ENCODE data around the gene MAP3K14. TPM values are rescaled to one million over a fixed set of nuclear protein-coding genes. Genes with fewer than 3 reads are reported as not detected.

Gene MAP3K14
- total RNA-seq, 2 experiments from 2014 or later, result 25.9 to 33.7 TPM

DNA sequence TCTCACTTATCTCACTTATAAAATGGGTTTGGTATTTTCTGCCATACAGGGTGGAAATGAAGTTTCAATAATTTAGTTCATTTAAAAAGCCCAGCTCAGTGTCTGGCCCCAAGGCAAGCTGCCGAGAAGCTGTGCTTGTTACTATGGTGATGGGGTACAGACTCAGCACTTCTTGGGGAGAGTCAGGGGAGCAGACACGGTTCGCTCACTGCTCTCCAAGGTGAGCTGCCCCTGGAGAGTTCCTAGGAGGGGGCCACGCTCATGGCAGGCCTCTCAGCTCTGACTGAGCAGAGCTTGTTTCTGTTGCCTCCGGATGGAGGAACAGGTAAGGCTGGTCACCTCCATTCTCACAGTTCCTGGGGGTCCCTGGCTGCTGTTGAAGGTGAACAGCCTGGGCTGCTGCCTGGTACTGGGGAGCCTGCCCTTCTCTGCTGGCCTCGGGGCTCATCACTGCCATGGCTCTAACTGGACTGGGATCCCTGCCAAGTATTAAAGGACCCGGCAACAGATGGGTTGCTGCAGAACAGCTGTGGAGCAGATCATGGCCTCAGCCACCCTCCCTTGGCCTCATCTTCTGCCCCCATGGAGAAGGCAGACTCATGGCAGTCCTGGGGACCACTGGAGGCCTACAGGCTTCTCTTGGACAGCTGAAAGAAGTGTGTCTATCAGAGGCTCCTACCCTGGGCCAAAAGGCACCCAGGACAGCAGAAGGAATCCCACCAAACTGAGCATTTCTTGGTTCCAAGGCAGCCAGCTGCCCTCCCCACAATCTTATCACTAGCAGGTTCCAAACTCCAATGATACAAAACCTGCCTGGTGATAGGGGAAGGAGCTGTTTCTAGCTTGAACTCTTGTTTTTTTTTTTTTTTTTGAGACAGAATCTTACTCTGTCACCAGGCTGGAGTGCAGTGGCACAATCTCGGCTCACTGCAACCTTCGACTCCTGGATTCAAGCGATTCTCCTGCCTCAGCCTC is 29.0 kb downstream of the MAP3K14 start:
- no peak overlapping the region for H3K27ac Mint-ChIP-seq
- H3K27me3 Mint-ChIP-seq, result no peaks in the 10 kb centered on the region
- H3K4me1 Mint-ChIP-seq, result peaks cover 36% of the 10 kb centered on the region
- no peak for ATAC-seq (ENCODE audit: low read depth)
- peaks cover 23% of the 10 kb centered on the region for H3K36me3 Mint-ChIP-seq
- no peak for DNase-seq
- no peak overlapping the region for H3K4me3 Mint-ChIP-seq
- H3K9me3 Mint-ChIP-seq, result no peaks in the 10 kb centered on the region
- POLR2A ChIA-PET, result interaction anchor here (1.6 kb wide), 2 partner anchors 12 to 29 kb away, joined by 4 to 5 read pairs; partner anchors contain the start of gene MAP3K14

DNA sequence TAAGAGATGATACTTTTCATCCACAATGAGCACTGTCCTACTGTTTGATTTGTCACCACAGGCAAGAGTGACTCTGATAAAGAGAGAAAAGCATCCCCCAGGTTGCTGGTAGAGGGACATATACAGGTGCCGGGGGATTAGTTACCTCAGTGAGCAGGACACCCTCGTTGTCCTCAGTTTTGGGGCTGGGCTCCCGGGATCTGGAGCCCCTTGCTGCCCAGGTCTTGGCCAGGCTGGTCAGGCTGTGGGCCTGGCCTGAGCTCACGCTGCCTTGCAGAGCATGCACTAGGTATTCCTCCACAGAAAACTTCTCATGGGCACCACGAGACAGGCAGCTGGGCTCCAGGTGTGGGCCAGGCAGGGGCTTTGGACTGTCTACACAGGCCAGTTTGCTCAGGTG is 30.5 kb downstream of the MAP3K14 start:
- Mint-ChIP-seq H3K36me3 (peaks cover 23% of the 10 kb centered on the region), H3K27ac (no peak overlapping the region), H3K4me1 (peaks cover 40% of the 10 kb centered on the region), H3K9me3 (no peaks in the 10 kb centered on the region), H3K27me3 (no peaks in the 10 kb centered on the region), H3K4me3 (no peak overlapping the region)
- no peak for ATAC-seq (ENCODE audit: low read depth)
- POLR2A ChIA-PET, result interaction anchor here (1.6 kb wide), 2 partner anchors 13 to 31 kb away, joined by 4 to 5 read pairs; partner anchors contain the start of gene MAP3K14
- no peak for DNase-seq

GRCh38 chr17:45284176-45285140 is 32.4 kb downstream of the MAP3K14 start:
- H3K27ac Mint-ChIP-seq, result peak overlapping the region; percentile 76
- H3K36me3 Mint-ChIP-seq, result peaks cover 19% of the 10 kb centered on the region
- no peak overlapping the region for H3K4me3 Mint-ChIP-seq
- H3K4me1 Mint-ChIP-seq, result peaks cover 26% of the 10 kb centered on the region
- no peak for DNase-seq
- H3K27me3 Mint-ChIP-seq, result no peaks in the 10 kb centered on the region
- POLR2A ChIA-PET, result interaction anchor here (0.9 to 1.6 kb wide), 2 partner anchors 42 to 54 kb away, joined by 3 read pairs; no protein-coding TSS in a partner anchor
- ATAC-seq (ENCODE audit: low read depth), result peak; percentile 34
- no peaks in the 10 kb centered on the region for H3K9me3 Mint-ChIP-seq

GRCh38 chr17:45283711-45284110 is 33.1 kb downstream of the MAP3K14 start:
- peaks cover 30% of the 10 kb centered on the region for H3K4me1 Mint-ChIP-seq
- no peak overlapping the region for H3K4me3 Mint-ChIP-seq
- no peak for DNase-seq
- H3K27me3 Mint-ChIP-seq, result no peaks in the 10 kb centered on the region
- no peaks in the 10 kb centered on the region for H3K9me3 Mint-ChIP-seq
- POLR2A ChIA-PET, result interaction anchor here (0.9 to 1.6 kb wide), 2 partner anchors 42 to 53 kb away, joined by 3 read pairs; no protein-coding TSS in a partner anchor
- ATAC-seq (ENCODE audit: low read depth), result no peak
- H3K27ac Mint-ChIP-seq, result peak overlapping the region; percentile 75
- H3K36me3 Mint-ChIP-seq, result peaks cover 18% of the 10 kb centered on the region

- DNase-seq (no peak), ATAC-seq (ENCODE audit: low read depth) (peak; percentile 55)
- Mint-ChIP-seq H3K4me1 (peaks cover 31% of the 10 kb centered on the region), H3K27ac (peak overlapping the region; percentile 80), H3K27me3 (no peaks in the 10 kb centered on the region), H3K4me3 (no peak overlapping the region), H3K36me3 (peaks cover 18% of the 10 kb centered on the region), H3K9me3 (no peaks in the 10 kb centered on the region)
- POLR2A ChIA-PET, result interaction anchor here (0.8 to 1.6 kb wide), 5 partner anchors 24 to 41 kb away, joined by 3 to 10 read pairs (median 3); partner anchors contain the start of gene MAP3K14
Measured at GRCh38 chr17:45282683-45283644, 33.9 kb downstream of the MAP3K14 start.

- H3K4me1 Mint-ChIP-seq, result peaks cover 38% of the 10 kb centered on the region
- no peaks in the 10 kb centered on the region for H3K9me3 Mint-ChIP-seq
- POLR2A ChIA-PET, result interaction anchor here (1.6 kb wide), 1 partner anchor 37 kb away, joined by 5 read pairs; the partner anchor contains the start of gene MAP3K14
- H3K4me3 Mint-ChIP-seq, result no peak overlapping the region
- no peaks in the 10 kb centered on the region for H3K27me3 Mint-ChIP-seq
- DNase-seq (no peak), ATAC-seq (ENCODE audit: low read depth) (no peak)
- peaks cover 12% of the 10 kb centered on the region for H3K36me3 Mint-ChIP-seq
- no peak overlapping the region for H3K27ac Mint-ChIP-seq
Measured at GRCh38 chr17:45279898-45280297, 36.9 kb downstream of the MAP3K14 start.

DNA sequence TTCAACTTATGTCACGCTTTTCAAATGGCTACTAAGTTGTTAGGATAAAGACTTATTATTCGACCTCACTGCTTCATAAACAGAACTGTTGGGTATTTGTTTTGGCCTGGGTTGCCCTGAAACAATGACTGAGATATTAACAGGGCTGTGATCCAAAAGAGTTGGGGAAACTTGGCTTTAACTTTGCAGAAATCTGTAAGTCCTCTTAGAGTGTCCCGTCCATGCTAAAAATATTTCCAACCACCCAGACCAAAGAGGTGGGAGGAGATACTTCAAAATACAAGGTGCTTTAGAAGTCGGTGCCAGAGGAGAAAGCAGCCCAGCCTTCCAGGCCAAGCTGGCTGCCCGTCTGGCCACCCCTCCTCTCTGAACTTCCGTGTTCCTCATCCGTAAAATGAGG is 38.8 kb downstream of the MAP3K14 start:
- Mint-ChIP-seq H3K4me3 (no peak overlapping the region), H3K36me3 (peaks cover 3% of the 10 kb centered on the region), H3K27ac (no peak overlapping the region), H3K9me3 (no peaks in the 10 kb centered on the region), H3K4me1 (peaks cover 24% of the 10 kb centered on the region), H3K27me3 (no peaks in the 10 kb centered on the region)
- DNase-seq (no peak), ATAC-seq (ENCODE audit: low read depth) (no peak)
- POLR2A ChIA-PET, result interaction anchor here (0.7 to 2.3 kb wide), 8 partner anchors 25 to 119 kb away, joined by 3 to 13 read pairs (median 4); partner anchors contain the start of gene FMNL1

- H3K4me1 Mint-ChIP-seq, result peaks cover 18% of the 10 kb centered on the region
- H3K9me3 Mint-ChIP-seq, result no peaks in the 10 kb centered on the region
- ATAC-seq (ENCODE audit: low read depth) (peak; percentile 93), DNase-seq (peak; percentile 88)
- H3K36me3 Mint-ChIP-seq, result peaks cover 3% of the 10 kb centered on the region
- no peak overlapping the region for H3K4me3 Mint-ChIP-seq
- POLR2A ChIA-PET, result interaction anchor here (0.6 to 2.5 kb wide), 11 partner anchors 21 to 129 kb away, joined by 3 to 26 read pairs (median 4); partner anchors contain the start of genes FMNL1, HEXIM1 and MAP3K14
- no peaks in the 10 kb centered on the region for H3K27me3 Mint-ChIP-seq
- H3K27ac Mint-ChIP-seq, result no peak overlapping the region
Measured at GRCh38 chr17:45277216-45277849, 39.5 kb downstream of the MAP3K14 start.

DNA sequence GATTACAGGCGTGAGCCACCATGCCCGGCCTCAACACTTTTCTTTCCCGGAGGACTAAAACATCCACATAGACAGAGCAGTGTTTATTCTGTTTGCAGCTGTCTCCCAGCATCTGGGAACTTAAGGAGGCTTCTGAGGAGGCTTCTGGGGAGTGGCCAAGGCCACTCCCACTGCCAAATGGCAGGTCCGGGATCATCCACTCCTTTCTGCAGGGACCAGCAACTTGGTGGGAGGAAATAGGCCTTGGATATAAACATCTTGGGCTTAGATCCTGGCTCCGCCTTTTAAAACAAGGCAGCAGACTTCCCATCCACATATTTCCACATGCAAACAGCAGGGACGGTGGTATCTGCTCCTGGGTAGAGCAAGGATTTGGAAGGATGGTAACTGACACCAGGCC is 40.8 kb downstream of the MAP3K14 start:
- POLR2A ChIA-PET, result interaction anchor here (0.6 to 2.5 kb wide), 7 partner anchors 20 to 215 kb away, joined by 3 to 26 read pairs (median 4); partner anchors contain the start of gene MAP3K14
- H3K9me3 Mint-ChIP-seq, result no peaks in the 10 kb centered on the region
- H3K27me3 Mint-ChIP-seq, result no peaks in the 10 kb centered on the region
- no peak overlapping the region for H3K4me3 Mint-ChIP-seq
- ATAC-seq (ENCODE audit: low read depth), result no peak
- no peak overlapping the region for H3K27ac Mint-ChIP-seq
- peaks cover 16% of the 10 kb centered on the region for H3K4me1 Mint-ChIP-seq
- H3K36me3 Mint-ChIP-seq, result peaks cover 3% of the 10 kb centered on the region
- no peak for DNase-seq

GRCh38 chr17:45274033-45274432 is 42.8 kb downstream of the MAP3K14 start:
- H3K4me3 Mint-ChIP-seq, result no peak overlapping the region
- DNase-seq, result no peak
- POLR2A ChIA-PET, result no interaction called here
- peaks cover 6% of the 10 kb centered on the region for H3K36me3 Mint-ChIP-seq
- ATAC-seq (ENCODE audit: low read depth), result no peak
- no peak overlapping the region for H3K27ac Mint-ChIP-seq
- H3K27me3 Mint-ChIP-seq, result no peaks in the 10 kb centered on the region
- no peaks in the 10 kb centered on the region for H3K9me3 Mint-ChIP-seq
- H3K4me1 Mint-ChIP-seq, result peaks cover 16% of the 10 kb centered on the region

GRCh38 chr17:45273551-45273957 is 43.3 kb downstream of the MAP3K14 start:
- POLR2A ChIA-PET, result no interaction called here
- H3K9me3 Mint-ChIP-seq, result no peaks in the 10 kb centered on the region

More at GRCh38 chr17:45273551-45273957, 43.3 kb downstream of the MAP3K14 start:
- DNase-seq (no peak), ATAC-seq (ENCODE audit: low read depth) (no peak)
- Mint-ChIP-seq H3K27ac (no peak overlapping the region), H3K4me1 (peaks cover 12% of the 10 kb centered on the region), H3K27me3 (no peaks in the 10 kb centered on the region), H3K36me3 (peaks cover 6% of the 10 kb centered on the region), H3K4me3 (no peak overlapping the region)
